H9 (cell line): ENCODE results near the gene NAP1L5. TPM values are rescaled to one million over a fixed set of nuclear protein-coding genes. Genes with fewer than 3 reads are reported as not detected.

Experiments used
- DNase-seq: peaks from one replicate; pipeline ENCODE4 v3.0.0-alpha.2; 2017
- H2AFZ ChIP-seq: one replicate; pipeline ENCODE4 v1.6.1; 2013; ENCODE audit warnings: mild to moderate bottlenecking, low read length, control low read depth, moderate library complexity
- H2AK5ac ChIP-seq: 2 replicates; pipeline ENCODE4 v1.6.1; 2013; ENCODE audit warnings: low read length, control low read depth, mixed read lengths; ENCODE audit not compliant: insufficient read length
- H2BK120ac ChIP-seq: one replicate; pipeline ENCODE4 v1.6.1; 2013; ENCODE audit warnings: low read depth, mild to moderate bottlenecking, low read length, control low read depth, inconsistent platforms; ENCODE audit not compliant: poor library complexity, severe bottlenecking
- H2BK12ac ChIP-seq: 2 replicates; pipeline ENCODE4 v1.6.1; 2013; ENCODE audit warnings: low read length, control low read depth, mixed read lengths, low read depth; ENCODE audit not compliant: insufficient read length
- H2BK15ac ChIP-seq: 2 replicates; pipeline ENCODE4 v1.6.1; 2013; ENCODE audit warnings: low read depth, low read length, control low read depth
- H2BK20ac ChIP-seq: one replicate; pipeline ENCODE4 v1.6.1; 2013; ENCODE audit warnings: low read depth, mild to moderate bottlenecking, low read length, control low read depth, inconsistent platforms; ENCODE audit not compliant: poor library complexity, severe bottlenecking
- H2BK5ac ChIP-seq: 2 replicates; pipeline ENCODE4 v1.6.1; 2013; ENCODE audit warnings: low read length, control low read depth, mixed read lengths; ENCODE audit not compliant: insufficient read length
- H3K14ac ChIP-seq: 2 replicates; pipeline ENCODE4 v1.6.1; 2013; ENCODE audit warnings: low read length, control low read depth; ENCODE audit not compliant: insufficient read depth
- H3K18ac ChIP-seq: 2 replicates; pipeline ENCODE4 v1.6.1; 2013; ENCODE audit warnings: low read depth, mild to moderate bottlenecking, mixed read lengths, low read length, control low read depth; ENCODE audit not compliant: insufficient read length
- H3K23ac ChIP-seq: 2 replicates; pipeline ENCODE4 v1.6.1; 2013; ENCODE audit warnings: low read length, control low read depth, mixed read lengths, low read depth; ENCODE audit not compliant: insufficient read length
- H3K23me2 ChIP-seq: 2 replicates; pipeline ENCODE4 v1.6.1; 2013; ENCODE audit warnings: low read depth, mild to moderate bottlenecking, mixed read lengths, low read length, control low read depth; ENCODE audit not compliant: insufficient read length, poor library complexity, severe bottlenecking
- H3K27ac ChIP-seq: 2 replicates; pipeline ENCODE4 v1.5.1; 2013; ENCODE audit warnings: low read length, control low read depth, mixed read lengths, low read depth; ENCODE audit not compliant: insufficient read length
- H3K27me3 ChIP-seq: 2 replicates; pipeline ENCODE4 v1.6.1; 2013; ENCODE audit warnings: low read length, control low read depth, inconsistent platforms; ENCODE audit not compliant: insufficient read depth
- H3K4ac ChIP-seq: 2 replicates; pipeline ENCODE4 v1.6.1; 2013; ENCODE audit warnings: low read depth, mild to moderate bottlenecking, control low read depth, inconsistent platforms, low read length, moderate library complexity
- H3K4me1 ChIP-seq: 2 replicates; pipeline ENCODE4 v1.6.1; 2013; ENCODE audit warnings: low read length, control low read depth, inconsistent platforms; ENCODE audit not compliant: insufficient read depth
- H3K4me2 ChIP-seq: 2 replicates; pipeline ENCODE4 v1.6.1; 2013; ENCODE audit warnings: low read length, control low read depth, mixed read lengths; ENCODE audit not compliant: insufficient read length, insufficient read depth
- H3K56ac ChIP-seq: 2 replicates; pipeline ENCODE4 v1.6.1; 2013; ENCODE audit warnings: low read depth, mild to moderate bottlenecking, mixed read lengths, low read length, control low read depth; ENCODE audit not compliant: insufficient read length
- H3K79me1 ChIP-seq: 2 replicates; pipeline ENCODE4 v1.6.1; 2013; ENCODE audit warnings: low read depth, mild to moderate bottlenecking, moderate library complexity, low read length, control low read depth, inconsistent platforms; ENCODE audit not compliant: insufficient read depth, poor library complexity, severe bottlenecking
- H3K79me2 ChIP-seq: 2 replicates; pipeline ENCODE4 v1.6.1; 2013; ENCODE audit warnings: low read length, control low read depth, inconsistent platforms; ENCODE audit not compliant: insufficient read depth
- H3K9ac ChIP-seq: 2 replicates; pipeline ENCODE4 v1.6.1; 2013; ENCODE audit warnings: low read length, control low read depth, mixed read lengths; ENCODE audit not compliant: insufficient read length; ENCODE audit errors: extremely low read depth
- H3K9me3 ChIP-seq: one replicate; pipeline ENCODE4 v1.6.1; 2013; ENCODE audit warnings: low read depth, low read length, inconsistent platforms; ENCODE audit not compliant: control insufficient read depth
- H3T11ph ChIP-seq: one replicate; pipeline ENCODE4 v1.6.1; 2013; ENCODE audit warnings: mild to moderate bottlenecking, low read length, control low read depth, inconsistent platforms
- H4K20me1 ChIP-seq: one replicate; pipeline ENCODE4 v1.6.1; 2013; ENCODE audit not compliant: control insufficient read depth, insufficient read length, insufficient read depth
- H4K5ac ChIP-seq: 2 replicates; pipeline ENCODE4 v1.6.1; 2013; ENCODE audit warnings: low read depth, mild to moderate bottlenecking, mixed read lengths, low read length, control low read depth; ENCODE audit not compliant: insufficient read length
- H4K8ac ChIP-seq: replicated peaks from 2 replicates; pipeline ENCODE4 v1.6.1; 2013; ENCODE audit warnings: low read length, control low read depth, mixed read lengths, low read depth; ENCODE audit not compliant: insufficient read length
- H4K91ac ChIP-seq: 2 replicates; pipeline ENCODE4 v1.6.1; 2013; ENCODE audit warnings: low read depth, mild to moderate bottlenecking, moderate library complexity, mixed read lengths, low read length, control low read depth; ENCODE audit not compliant: insufficient read length
- H3K27ac Mint-ChIP-seq, 3 experiments: 2 replicates in 2 of 3; 3 replicates in 1 of 3; pipeline ENCODE4 v1.8.0; 2020 to 2021; ENCODE audit warnings: mixed read lengths in 3 of 3, mild to moderate bottlenecking in 1 of 3, moderate library complexity in 1 of 3
- H3K27me3 Mint-ChIP-seq: 2 replicates; pipeline ENCODE4 v1.8.0; 2021; ENCODE audit warnings: low read depth, mild to moderate bottlenecking, moderate library complexity, mixed read lengths
- H3K36me3 Mint-ChIP-seq, 3 experiments: 2 replicates in 2 of 3; 3 replicates in 1 of 3; pipeline ENCODE4 v1.8.0; 2020 to 2021; ENCODE audit warnings: low read depth in 3 of 3, mixed read lengths in 3 of 3; ENCODE audit not compliant: insufficient read depth in 1 of 3
- H3K4me1 Mint-ChIP-seq, 2 experiments: 2 replicates each; pipeline ENCODE4 v1.8.0; 2020; ENCODE audit warnings: mixed read lengths in 2 of 2
- H3K4me3 Mint-ChIP-seq, 2 experiments: 2 replicates in 1 of 2; 3 replicates in 1 of 2; pipeline ENCODE4 v1.8.0; 2020 to 2021; ENCODE audit warnings: mild to moderate bottlenecking in 2 of 2, mixed read lengths in 2 of 2, moderate library complexity in 1 of 2
- H3K9me3 Mint-ChIP-seq, 2 experiments: 2 replicates in 1 of 2; 3 replicates in 1 of 2; pipeline ENCODE4 v1.8.0; 2020; ENCODE audit warnings: mild to moderate bottlenecking in 2 of 2, mixed read lengths in 2 of 2, moderate library complexity in 1 of 2
- WGBS: extraction: QIAGEN DNeasy Blood & Tissue Kit; methylation state at CpG from one replicate; pipeline ENCODE4 v1.1.7; 2013; ENCODE audit warnings: missing lambda C conversion rate, low lambda C conversion rate, mixed read lengths; ENCODE audit not compliant: insufficient read length; ENCODE audit errors: extremely low coverage; 5-methylcytosine and 5-hydroxymethylcytosine counted together
- total RNA-seq: library from RNA; stranded (reverse); gene quantifications from 2 replicates; pipeline ENCODE4 v1.2.1, GENCODE V29; 2021
- TF ChIP-seq, protein P1 (sequence below): fragments of 200-600 bp; sonication (generic); conservative IDR thresholded peaks from 3 replicates; pipeline ENCODE4 v1.8.0; 2021; ENCODE audit warnings: antibody characterized with exemption, mild to moderate bottlenecking

Gene NAP1L5
- total RNA-seq, 1 experiment from 2014 or later = 2.2 TPM

GRCh38 chr4:88675543-88675942 is 22.1 kb downstream of the NAP1L5 start:
- Histone ChIP-seq H3K56ac (no peak overlapping the region), H3K4me1 (no peaks in the 10 kb centered on the region), H4K8ac (no peak overlapping the region), H3K9me3 (no peaks in the 10 kb centered on the region), H3K27ac (no peak overlapping the region), H3K9ac (no peak overlapping the region), H2BK5ac (no peak overlapping the region), H2AFZ (no peak overlapping the region), H3K23ac (no peak overlapping the region), H4K5ac (no peak overlapping the region), H3K23me2 (no peaks in the 10 kb centered on the region), H2BK15ac (no peak overlapping the region), H3K27me3 (no peaks in the 10 kb centered on the region), H3K18ac (no peak overlapping the region), H3K4me2 (no peak overlapping the region), H4K91ac (no peak overlapping the region), H2AK5ac (no peak overlapping the region), H3K79me2 (no peaks in the 10 kb centered on the region), H2BK120ac (no peak overlapping the region), H2BK20ac (no peak overlapping the region), H4K20me1 (no peaks in the 10 kb centered on the region), H3T11ph (no peak overlapping the region), H2BK12ac (no peak overlapping the region), H3K4ac (no peak overlapping the region), H3K14ac (no peak overlapping the region), H3K79me1 (no peaks in the 10 kb centered on the region)
- no peaks in the 10 kb centered on the region for H3K36me3 Mint-ChIP-seq
- TF ChIP-seq, protein P1, sequence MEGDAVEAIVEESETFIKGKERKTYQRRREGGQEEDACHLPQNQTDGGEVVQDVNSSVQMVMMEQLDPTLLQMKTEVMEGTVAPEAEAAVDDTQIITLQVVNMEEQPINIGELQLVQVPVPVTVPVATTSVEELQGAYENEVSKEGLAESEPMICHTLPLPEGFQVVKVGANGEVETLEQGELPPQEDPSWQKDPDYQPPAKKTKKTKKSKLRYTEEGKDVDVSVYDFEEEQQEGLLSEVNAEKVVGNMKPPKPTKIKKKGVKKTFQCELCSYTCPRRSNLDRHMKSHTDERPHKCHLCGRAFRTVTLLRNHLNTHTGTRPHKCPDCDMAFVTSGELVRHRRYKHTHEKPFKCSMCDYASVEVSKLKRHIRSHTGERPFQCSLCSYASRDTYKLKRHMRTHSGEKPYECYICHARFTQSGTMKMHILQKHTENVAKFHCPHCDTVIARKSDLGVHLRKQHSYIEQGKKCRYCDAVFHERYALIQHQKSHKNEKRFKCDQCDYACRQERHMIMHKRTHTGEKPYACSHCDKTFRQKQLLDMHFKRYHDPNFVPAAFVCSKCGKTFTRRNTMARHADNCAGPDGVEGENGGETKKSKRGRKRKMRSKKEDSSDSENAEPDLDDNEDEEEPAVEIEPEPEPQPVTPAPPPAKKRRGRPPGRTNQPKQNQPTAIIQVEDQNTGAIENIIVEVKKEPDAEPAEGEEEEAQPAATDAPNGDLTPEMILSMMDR = no peak
- DNase-seq = no peak
- no peaks in the 10 kb centered on the region for H3K27me3 Mint-ChIP-seq
- no peak overlapping the region for H3K27ac Mint-ChIP-seq
- H3K9me3 Mint-ChIP-seq = no peaks in the 10 kb centered on the region
- H3K4me1 Mint-ChIP-seq = peaks cover 4 to 7% of the 10 kb centered on the region in 2 experiments; a peak in 3 of 4 replicates
- H3K4me3 Mint-ChIP-seq = no peak overlapping the region
- no CpG with 5 or more reads among the region's 2 CpGs for WGBS
